ENCODE measurements around the gene FGD6.

DNA sequence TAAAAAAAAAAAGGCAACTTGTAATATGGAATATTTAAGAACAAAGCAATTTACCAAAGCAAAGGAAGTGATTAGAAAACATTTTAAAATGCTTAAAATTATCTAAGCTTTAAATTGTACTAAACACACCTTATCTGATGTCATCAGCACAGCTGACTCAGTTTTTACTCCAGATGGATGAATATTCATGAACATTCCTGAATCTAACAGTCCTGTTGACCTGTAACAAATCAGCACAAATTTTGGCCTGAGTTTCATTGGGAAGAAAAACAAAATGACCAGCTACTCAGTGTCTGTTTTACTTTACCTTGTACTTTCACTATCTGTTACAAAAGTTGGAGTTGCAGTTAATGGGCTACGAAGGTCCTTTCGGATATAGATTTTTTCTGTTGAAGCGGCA, 159.8 kb downstream of the FGD6 start:
- TF ChIP-seq, protein P1, sequence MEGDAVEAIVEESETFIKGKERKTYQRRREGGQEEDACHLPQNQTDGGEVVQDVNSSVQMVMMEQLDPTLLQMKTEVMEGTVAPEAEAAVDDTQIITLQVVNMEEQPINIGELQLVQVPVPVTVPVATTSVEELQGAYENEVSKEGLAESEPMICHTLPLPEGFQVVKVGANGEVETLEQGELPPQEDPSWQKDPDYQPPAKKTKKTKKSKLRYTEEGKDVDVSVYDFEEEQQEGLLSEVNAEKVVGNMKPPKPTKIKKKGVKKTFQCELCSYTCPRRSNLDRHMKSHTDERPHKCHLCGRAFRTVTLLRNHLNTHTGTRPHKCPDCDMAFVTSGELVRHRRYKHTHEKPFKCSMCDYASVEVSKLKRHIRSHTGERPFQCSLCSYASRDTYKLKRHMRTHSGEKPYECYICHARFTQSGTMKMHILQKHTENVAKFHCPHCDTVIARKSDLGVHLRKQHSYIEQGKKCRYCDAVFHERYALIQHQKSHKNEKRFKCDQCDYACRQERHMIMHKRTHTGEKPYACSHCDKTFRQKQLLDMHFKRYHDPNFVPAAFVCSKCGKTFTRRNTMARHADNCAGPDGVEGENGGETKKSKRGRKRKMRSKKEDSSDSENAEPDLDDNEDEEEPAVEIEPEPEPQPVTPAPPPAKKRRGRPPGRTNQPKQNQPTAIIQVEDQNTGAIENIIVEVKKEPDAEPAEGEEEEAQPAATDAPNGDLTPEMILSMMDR (IDR thresholded peaks at IDR 0.05): no peak
- TF ChIP-seq EZH2 (IDR thresholded peaks at IDR 0.05; ENCODE audit: borderline replicate concordance, insufficient read depth, low read depth, low read length, poor library complexity, severe bottlenecking): no peak
